ENCODE measurements around the gene HDAC9.

DNA sequence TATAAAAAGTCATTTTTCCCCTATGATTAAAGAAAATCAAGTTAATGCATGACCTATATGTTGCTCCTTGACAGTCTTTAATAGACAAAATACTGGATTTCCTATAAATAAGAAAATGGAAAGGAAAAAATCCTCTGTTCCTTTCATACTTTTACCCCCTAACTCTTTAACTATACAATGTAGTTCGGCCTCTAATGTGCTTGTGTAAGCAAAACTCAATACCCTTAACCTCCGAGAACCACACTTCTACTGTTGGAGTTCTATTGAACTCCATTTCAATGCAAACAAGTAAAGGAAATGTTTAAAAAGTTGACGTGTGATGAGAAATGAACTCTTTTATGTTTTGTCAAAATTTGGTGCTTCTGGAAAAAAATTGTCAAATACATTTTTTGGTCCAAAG is 36.0 kb downstream of the HDAC9 start:
- TF ChIP-seq CTCF (IDR thresholded peaks at IDR 0.05; ENCODE audit: insufficient read depth, low read depth, low read length) (no peak), EZH2 (IDR thresholded peaks at IDR 0.05; ENCODE audit: insufficient read depth, low read length) (no peak)

Data from astrocyte (in vitro differentiated cells and primary cell).